GM23338 (cell line): ENCODE results near the gene ERC1.

ENCODE experiments used
- CREB1 ChIP-seq: fragments of 250-450 bp; sonication (Bioruptor Pico); IDR thresholded peaks from 2 replicates; pipeline ENCODE4 v1.5.0; 2020; ENCODE audit warnings: low read depth, mild to moderate bottlenecking, moderate library complexity
- CTCF ChIP-seq, 2 experiments: fragments of 200-600 bp in 1 of 2; sonication (generic) in 1 of 2; conservative IDR thresholded peaks; 2 replicates each; pipeline versions ENCODE4 v1.5.1 to v1.6.1; 2016 to 2017; ENCODE audit warnings: antibody characterized with exemption in 2 of 2, low read depth in 2 of 2, mild to moderate bottlenecking in 2 of 2, moderate library complexity in 1 of 2
- ETS1 ChIP-seq: IDR thresholded peaks from 2 replicates; pipeline ENCODE4 v1.6.1; 2016; ENCODE audit warnings: antibody characterized with exemption
- EZH2 ChIP-seq: fragments of 200-600 bp; sonication (generic); IDR thresholded peaks from one replicate; pipeline ENCODE4 v1.8.0; 2017; ENCODE audit warnings: antibody characterized with exemption, mild to moderate bottlenecking, low read depth; ENCODE audit not compliant: unreplicated experiment
- EZH2phosphoT487 ChIP-seq: fragments of 200-600 bp; sonication (generic); IDR thresholded peaks from one replicate; pipeline ENCODE4 v1.8.1; 2018; ENCODE audit warnings: antibody characterized with exemption; ENCODE audit not compliant: unreplicated experiment
- JUNB ChIP-seq: IDR thresholded peaks from one replicate; pipeline ENCODE4 v1.6.1; 2016; ENCODE audit warnings: antibody characterized with exemption; ENCODE audit not compliant: unreplicated experiment
- NANOG ChIP-seq: IDR thresholded peaks from 2 replicates; pipeline ENCODE4 v1.6.1; 2016; ENCODE audit warnings: antibody characterized with exemption, borderline replicate concordance
- POLR2AphosphoS5 ChIP-seq: IDR thresholded peaks from 2 replicates; pipeline ENCODE4 v1.6.1; 2016; ENCODE audit warnings: antibody characterized with exemption, low read depth
- STAT1 ChIP-seq: IDR thresholded peaks from one replicate; pipeline ENCODE4 v1.6.1; 2016; ENCODE audit warnings: antibody characterized with exemption; ENCODE audit not compliant: unreplicated experiment
- ZNF114 ChIP-seq: fragments of 250-450 bp; sonication (Bioruptor Pico); IDR thresholded peaks from 2 replicates; pipeline ENCODE4 v1.5.0; 2020; ENCODE audit warnings: mild to moderate bottlenecking, moderate library complexity
- TF ChIP-seq, protein P1 (sequence below): IDR thresholded peaks from one replicate; pipeline ENCODE4 v1.6.1; 2018; ENCODE audit warnings: antibody characterized with exemption; ENCODE audit not compliant: unreplicated experiment

GRCh38 chr12:1138691-1139090, 147.7 kb downstream of the ERC1 start:
- TF ChIP-seq CTCF (conservative IDR thresholded peaks at IDR 0.05; ENCODE audit: low read depth in 2 of 2) = no peak
- TF ChIP-seq POLR2AphosphoS5 = no peak
- TF ChIP-seq, protein P1, sequence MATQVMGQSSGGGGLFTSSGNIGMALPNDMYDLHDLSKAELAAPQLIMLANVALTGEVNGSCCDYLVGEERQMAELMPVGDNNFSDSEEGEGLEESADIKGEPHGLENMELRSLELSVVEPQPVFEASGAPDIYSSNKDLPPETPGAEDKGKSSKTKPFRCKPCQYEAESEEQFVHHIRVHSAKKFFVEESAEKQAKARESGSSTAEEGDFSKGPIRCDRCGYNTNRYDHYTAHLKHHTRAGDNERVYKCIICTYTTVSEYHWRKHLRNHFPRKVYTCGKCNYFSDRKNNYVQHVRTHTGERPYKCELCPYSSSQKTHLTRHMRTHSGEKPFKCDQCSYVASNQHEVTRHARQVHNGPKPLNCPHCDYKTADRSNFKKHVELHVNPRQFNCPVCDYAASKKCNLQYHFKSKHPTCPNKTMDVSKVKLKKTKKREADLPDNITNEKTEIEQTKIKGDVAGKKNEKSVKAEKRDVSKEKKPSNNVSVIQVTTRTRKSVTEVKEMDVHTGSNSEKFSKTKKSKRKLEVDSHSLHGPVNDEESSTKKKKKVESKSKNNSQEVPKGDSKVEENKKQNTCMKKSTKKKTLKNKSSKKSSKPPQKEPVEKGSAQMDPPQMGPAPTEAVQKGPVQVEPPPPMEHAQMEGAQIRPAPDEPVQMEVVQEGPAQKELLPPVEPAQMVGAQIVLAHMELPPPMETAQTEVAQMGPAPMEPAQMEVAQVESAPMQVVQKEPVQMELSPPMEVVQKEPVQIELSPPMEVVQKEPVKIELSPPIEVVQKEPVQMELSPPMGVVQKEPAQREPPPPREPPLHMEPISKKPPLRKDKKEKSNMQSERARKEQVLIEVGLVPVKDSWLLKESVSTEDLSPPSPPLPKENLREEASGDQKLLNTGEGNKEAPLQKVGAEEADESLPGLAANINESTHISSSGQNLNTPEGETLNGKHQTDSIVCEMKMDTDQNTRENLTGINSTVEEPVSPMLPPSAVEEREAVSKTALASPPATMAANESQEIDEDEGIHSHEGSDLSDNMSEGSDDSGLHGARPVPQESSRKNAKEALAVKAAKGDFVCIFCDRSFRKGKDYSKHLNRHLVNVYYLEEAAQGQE = no peak
- TF ChIP-seq EZH2 = no peak
- no peak for TF ChIP-seq ETS1
- TF ChIP-seq STAT1 = no peak
- TF ChIP-seq NANOG = no peak
- TF ChIP-seq EZH2phosphoT487 = no peak
- TF ChIP-seq CREB1 = no peak
- TF ChIP-seq JUNB = no peak
- no peak for TF ChIP-seq ZNF114
